Sigmoid colon (tissue), 7 donors: ENCODE measurements around the gene DDO. TPM values are rescaled to one million over a fixed set of nuclear protein-coding genes. Genes with fewer than 3 reads are reported as not detected.
A peak's percentile ranks its signal among the peaks of the same experiment; 100 is the strongest.
"Not testable (repeated sequence)": the region's sequence is repeated elsewhere in the genome, so short reads cannot be mapped to it uniquely, and the experiment has no call there.

Experiments used
- DNase-seq: peaks from one replicate; pipeline ENCODE4 v3.0.0-alpha.2; 2019
- H3K27ac ChIP-seq, 4 donors: fragments of 200-600 bp; sonication (generic); one replicate each; pipeline ENCODE4 v1.5.1; 2016 to 2019; ENCODE audit warnings: mild to moderate bottlenecking in 1 of 4
- H3K27me3 ChIP-seq, 3 donors: fragments of 200-600 bp; sonication (generic); one replicate each; pipeline ENCODE4 v1.5.1; 2019; ENCODE audit warnings: mild to moderate bottlenecking in 1 of 3
- H3K36me3 ChIP-seq, 4 donors: fragments of 200-600 bp; sonication (generic); one replicate each; pipeline ENCODE4 v1.5.1; 2016 to 2019
- H3K4me1 ChIP-seq, 4 donors: fragments of 200-600 bp; sonication (generic); one replicate each; pipeline ENCODE4 v1.5.1; 2017 to 2019
- H3K4me3 ChIP-seq, 4 donors: fragments of 200-600 bp; sonication (generic); one replicate each; pipeline ENCODE4 v1.5.1; 2017 to 2019; ENCODE audit warnings: mild to moderate bottlenecking in 2 of 4, moderate library complexity in 1 of 4
- H3K9me3 ChIP-seq, 4 donors: fragments of 200-600 bp in 3 of 4; sonication (generic) in 3 of 4; one replicate each; pipeline versions ENCODE4 v1.5.1 to v1.6.1; 2013 to 2019
- EP300 ChIP-seq, 4 donors: sonication (generic); formaldehyde crosslinking; IDR thresholded peaks; one replicate each; pipeline ENCODE4 v1.6.1; 2017; ENCODE audit warnings: antibody characterized with exemption in 4 of 4
- POLR2A ChIP-seq, 2 donors: fragments of 450-650 bp; IDR thresholded peaks; one replicate each; pipeline ENCODE4 v1.6.1; 2016; ENCODE audit warnings: antibody characterized with exemption in 2 of 2, mild to moderate bottlenecking in 2 of 2, moderate library complexity in 2 of 2
- POLR2AphosphoS5 ChIP-seq, 4 donors: sonication (generic); formaldehyde crosslinking; IDR thresholded peaks; one replicate each; pipeline ENCODE4 v1.6.1; 2017; ENCODE audit warnings: antibody characterized with exemption in 4 of 4
- WGBS, 2 donors: extraction: QIAGEN DNeasy Blood & Tissue Kit; methylation state at CpG; one replicate each; pipeline ENCODE4 v1.1.7; 2013; 5-methylcytosine and 5-hydroxymethylcytosine counted together
- intact Hi-C: fragments of 100-400 bp; cut with DNase I; formaldehyde crosslinking; loops from one replicate; pipeline ENCODE4 v1.15.1; 2023
- polyA plus RNA-seq, 3 donors: library from polyadenylated mRNA; stranded (reverse); fragments of 200-250 nt; gene quantifications; one replicate each; pipeline ENCODE4 v1.2.3, GENCODE V29; 2013
- total RNA-seq, 4 donors: library from RNA; depleted of rRNA; stranded (reverse); fragments of >200 nt; gene quantifications; one replicate each; pipeline ENCODE4 v1.1.0, GENCODE V29; 2016
- TF ChIP-seq, protein P1 (sequence below), 4 experiments: fragments of 450-650 bp in 3 of 4; fragments of 200-600 bp in 1 of 4; IDR thresholded peaks; one replicate each; pipeline ENCODE4 v1.5.1; 2016 to 2019; ENCODE audit warnings: antibody characterized with exemption in 4 of 4, mild to moderate bottlenecking in 3 of 4, moderate library complexity in 2 of 4
- donor health status: healthy with polysubstance abuse.
- donor health status: Bipolar disorder and iron deficiency.
- donor health status: healthy.

The DDO gene
- 1 to 10 TPM; 2.0 to 3.6 (median 2.5) TPM for total RNA-seq
- polyA plus RNA-seq = 1 to 10 TPM in 2 of 3 donors, under 1 TPM in 1; 0.96 to 2.4 (median 1.2) TPM

GRCh38 chr6:110415086-110415916 lies at the start of gene DDO:
Gene DDO (minus strand): TSS chr6:110415575. CDS start chr6:110413462, 2,113 bp downstream.
- Histone ChIP-seq H3K4me1 (peaks cover 0 to 19% (median 17%) of the 10 kb centered on the region in 4 donors), H3K4me3 (peak within 1 kb of the TSS; percentile 22 to 41 (median 38)), H3K27ac (peak within 1 kb of the TSS; percentile 72 to 83 (median 82)), H3K27me3 (no peaks in the 10 kb centered on the region), H3K9me3 (no peaks in the 10 kb centered on the region), H3K36me3 (no peaks in the 10 kb centered on the region)
- TF ChIP-seq POLR2A (IDR thresholded peaks at IDR 0.05) = no peak
- peak; percentile 60 to 77 (median 65) for TF ChIP-seq POLR2AphosphoS5 (IDR thresholded peaks at IDR 0.05)
- peak in 1 of 4 donors; percentile 5 for TF ChIP-seq EP300 (IDR thresholded peaks at IDR 0.05)
- 69 to 74% methylated on average over 12 of the region's 12 CpGs for WGBS, 2 donors
- DNase-seq = peak; percentile 92
- intact Hi-C loops = no loop called here

- intact Hi-C loops = no loop called here
- Histone ChIP-seq H3K27me3 (no peaks in the 10 kb centered on the region), H3K9me3 (peaks cover 0 to 12% (median 4%) of the 10 kb centered on the region in 4 donors), H3K36me3 (no peaks in the 10 kb centered on the region), H3K27ac (no peak overlapping the region), H3K4me3 (no peak overlapping the region), H3K4me1 (no peaks in the 10 kb centered on the region)
- DNase-seq = no peak
- WGBS, 2 donors = 83% methylated on average over 2 of the region's 2 CpGs
- no peak for TF ChIP-seq POLR2A (IDR thresholded peaks at IDR 0.05)
- TF ChIP-seq POLR2AphosphoS5 (IDR thresholded peaks at IDR 0.05) = no peak
- TF ChIP-seq EP300 (IDR thresholded peaks at IDR 0.05) = no peak
- TF ChIP-seq, protein P1, sequence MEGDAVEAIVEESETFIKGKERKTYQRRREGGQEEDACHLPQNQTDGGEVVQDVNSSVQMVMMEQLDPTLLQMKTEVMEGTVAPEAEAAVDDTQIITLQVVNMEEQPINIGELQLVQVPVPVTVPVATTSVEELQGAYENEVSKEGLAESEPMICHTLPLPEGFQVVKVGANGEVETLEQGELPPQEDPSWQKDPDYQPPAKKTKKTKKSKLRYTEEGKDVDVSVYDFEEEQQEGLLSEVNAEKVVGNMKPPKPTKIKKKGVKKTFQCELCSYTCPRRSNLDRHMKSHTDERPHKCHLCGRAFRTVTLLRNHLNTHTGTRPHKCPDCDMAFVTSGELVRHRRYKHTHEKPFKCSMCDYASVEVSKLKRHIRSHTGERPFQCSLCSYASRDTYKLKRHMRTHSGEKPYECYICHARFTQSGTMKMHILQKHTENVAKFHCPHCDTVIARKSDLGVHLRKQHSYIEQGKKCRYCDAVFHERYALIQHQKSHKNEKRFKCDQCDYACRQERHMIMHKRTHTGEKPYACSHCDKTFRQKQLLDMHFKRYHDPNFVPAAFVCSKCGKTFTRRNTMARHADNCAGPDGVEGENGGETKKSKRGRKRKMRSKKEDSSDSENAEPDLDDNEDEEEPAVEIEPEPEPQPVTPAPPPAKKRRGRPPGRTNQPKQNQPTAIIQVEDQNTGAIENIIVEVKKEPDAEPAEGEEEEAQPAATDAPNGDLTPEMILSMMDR (IDR thresholded peaks at IDR 0.05) = no peak
Observed at GRCh38 chr6:110462884-110463481, 47.6 kb upstream of the DDO start.

- H3K27me3 ChIP-seq = no peaks in the 10 kb centered on the region
- H3K27ac ChIP-seq = no peak overlapping the region
- intact Hi-C loops = no loop called here
- H3K9me3 ChIP-seq = peaks cover 0 to 12% (median 4%) of the 10 kb centered on the region in 4 donors
- H3K4me3 ChIP-seq = no peak overlapping the region
- no peak for DNase-seq
- no peaks in the 10 kb centered on the region for H3K36me3 ChIP-seq
- WGBS, 2 donors = 88 to 96% methylated on average over 1 of the region's 1 CpG
- TF ChIP-seq POLR2AphosphoS5 (IDR thresholded peaks at IDR 0.05) = no peak
- TF ChIP-seq, protein P1 (IDR thresholded peaks at IDR 0.05) = no peak
- no peak for TF ChIP-seq EP300 (IDR thresholded peaks at IDR 0.05)
- H3K4me1 ChIP-seq = no peaks in the 10 kb centered on the region
Observed at GRCh38 chr6:110461376-110461775, 46.0 kb upstream of the DDO start.

DNA sequence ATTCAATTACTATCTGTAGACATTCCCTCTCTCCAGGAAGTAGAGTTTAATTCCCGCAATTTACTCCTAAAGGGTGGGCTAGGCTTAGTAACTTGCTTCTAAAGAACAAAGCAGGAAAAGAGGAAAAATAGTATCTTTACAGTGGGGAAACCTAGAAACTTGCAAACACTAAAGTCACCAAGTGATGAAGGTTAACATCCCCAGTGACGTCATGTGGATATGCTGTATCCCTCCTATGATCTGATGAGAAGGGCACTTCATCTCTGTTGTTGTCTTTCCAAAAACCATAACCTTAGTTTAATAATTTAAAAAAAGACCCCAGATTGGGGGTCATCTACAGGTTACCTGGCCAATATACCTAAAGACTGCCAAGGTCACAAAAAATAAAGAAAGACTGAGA lies 43.8 kb upstream of the DDO start:
- Histone ChIP-seq H3K27ac (no peak overlapping the region), H3K27me3 (no peaks in the 10 kb centered on the region), H3K4me1 (no peaks in the 10 kb centered on the region), H3K36me3 (no peaks in the 10 kb centered on the region), H3K9me3 (peaks cover 0 to 12% (median 4%) of the 10 kb centered on the region in 4 donors), H3K4me3 (no peak overlapping the region)
- intact Hi-C loops = no loop called here
- no peak for DNase-seq
- no peak for TF ChIP-seq POLR2A (IDR thresholded peaks at IDR 0.05)
- no peak for TF ChIP-seq POLR2AphosphoS5 (IDR thresholded peaks at IDR 0.05)
- TF ChIP-seq EP300 (IDR thresholded peaks at IDR 0.05) = no peak
- 94 to 98% methylated on average over 2 of the region's 2 CpGs for WGBS, 2 donors

GRCh38 chr6:110458476-110458875 lies 43.1 kb upstream of the DDO start:
- Histone ChIP-seq H3K9me3 (peaks cover 0 to 9% (median 3%) of the 10 kb centered on the region in 4 donors), H3K27ac (no peak overlapping the region), H3K36me3 (no peaks in the 10 kb centered on the region), H3K4me3 (no peak overlapping the region), H3K27me3 (no peaks in the 10 kb centered on the region), H3K4me1 (no peaks in the 10 kb centered on the region)
- no peak for TF ChIP-seq POLR2AphosphoS5 (IDR thresholded peaks at IDR 0.05)
- no peak for TF ChIP-seq POLR2A (IDR thresholded peaks at IDR 0.05)
- TF ChIP-seq, protein P1 (IDR thresholded peaks at IDR 0.05) = no peak
- no peak for TF ChIP-seq EP300 (IDR thresholded peaks at IDR 0.05)
- intact Hi-C loops = no loop called here
- 96 to 97% methylated on average over 1 of the region's 1 CpG for WGBS, 2 donors
- DNase-seq = no peak

DNA sequence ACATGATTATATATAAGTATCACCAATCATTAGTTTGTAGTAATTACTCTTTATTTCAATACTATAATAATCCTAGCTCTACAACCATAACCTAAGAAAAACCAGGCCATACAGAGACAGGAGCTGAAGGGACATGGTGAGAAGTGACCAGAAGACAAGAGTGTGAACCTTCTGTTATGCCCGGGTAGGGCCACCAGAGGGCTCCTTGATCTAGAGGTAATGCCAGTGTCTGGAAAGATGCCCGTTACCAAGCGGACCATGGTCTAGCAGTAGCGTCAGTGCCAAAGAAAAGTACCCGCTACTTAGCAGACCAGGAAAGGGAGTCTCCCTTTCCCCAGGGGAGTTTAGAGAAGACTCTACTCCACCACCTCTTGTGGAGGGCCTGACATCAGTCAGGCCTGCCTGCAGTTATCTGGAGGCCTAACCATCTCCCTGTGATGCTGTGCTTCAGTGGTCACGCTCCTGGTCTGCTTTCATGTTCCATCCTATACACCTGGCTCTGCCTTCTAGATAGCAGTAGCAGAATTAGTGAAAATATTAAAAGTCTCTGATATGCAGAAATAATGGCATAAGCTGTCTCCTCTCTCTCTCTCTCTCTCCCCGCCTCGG lies 42.3 kb upstream of the DDO start:
- H3K27ac ChIP-seq, DNase-seq, intact Hi-C loops, H3K36me3 ChIP-seq, H3K4me3 ChIP-seq, H3K27me3 ChIP-seq, H3K4me1 ChIP-seq, H3K9me3 ChIP-seq: not testable (repeated sequence)
- WGBS, 2 donors = 80 to 91% methylated on average over 8 of the region's 8 CpGs
